AG04450 (cell line): ENCODE results near the gene SH3GL2. TPM values are rescaled to one million over a fixed set of nuclear protein-coding genes. Genes with fewer than 3 reads are reported as not detected.
"Not testable (repeated sequence)": the region's sequence is repeated elsewhere in the genome, so short reads cannot be mapped to it uniquely, and the experiment has no call there.

Experiments used
- CTCF ChIA-PET: fragments of 300-600, 350-600 bp; formaldehyde crosslinking; extraction: SDS; loops from one replicate; lab custom pipeline; 2022; ENCODE audit warnings: antibody characterized with exemption, inconsistent platforms; lab: Charles Lee
- POLR2A ChIA-PET: fragments of 350-600 bp; formaldehyde crosslinking; extraction: SDS; loops from one replicate; lab custom pipeline; 2021; ENCODE audit warnings: antibody characterized with exemption, inconsistent platforms; lab: Yijun Ruan, JAX
- DNase-seq: peaks from one replicate; pipeline ENCODE4 v3.0.0-alpha.2; 2011; ENCODE audit warnings: low read depth, low spot score
- H3K27ac ChIP-seq: one replicate; pipeline ENCODE4 v1.5.1; 2012; ENCODE audit warnings: low read depth, low read length, control low read depth
- H3K27me3 ChIP-seq: one replicate; pipeline ENCODE4 v1.6.0; 2012; ENCODE audit warnings: low read length; ENCODE audit not compliant: control insufficient read depth, insufficient read depth
- H3K4me3 ChIP-seq: 2 replicates; pipeline ENCODE4 v1.5.1; 2011; ENCODE audit warnings: mild to moderate bottlenecking, low read depth, low read length, control low read depth
- H3K9me3 ChIP-seq: 2 replicates; pipeline ENCODE4 v1.5.1; 2012; ENCODE audit warnings: low read length; ENCODE audit not compliant: control insufficient read depth, insufficient read depth
- CTCF ChIP-seq: IDR thresholded peaks from 2 replicates; pipeline ENCODE4 v1.5.1; 2011; ENCODE audit warnings: low read depth, low read length, control low read depth, inconsistent platforms
- polyA plus RNA-seq: library from polyadenylated mRNA; depleted of rRNA; stranded (reverse); fragments of >200 nt; gene quantifications from 2 replicates; pipeline ENCODE4 v1.2.3, GENCODE V29; 2011

SH3GL2 gene
- polyA plus RNA-seq, 1 experiment, result 0.04 TPM

GRCh38 chr9:17752021-17752420 lies 173.2 kb downstream of the SH3GL2 start:
- POLR2A ChIA-PET, result no interaction called here
- CTCF ChIA-PET, result no interaction called here
- no peak for DNase-seq
- Histone ChIP-seq H3K27me3 (no peaks in the 10 kb centered on the region), H3K4me3 (no peak overlapping the region), H3K9me3 (no peaks in the 10 kb centered on the region), H3K27ac (no peak overlapping the region)
- TF ChIP-seq CTCF, result no peak

- ChIA-PET CTCF (no interaction called here), POLR2A (no interaction called here)
- Histone ChIP-seq H3K4me3 (no peak overlapping the region), H3K27me3 (no peaks in the 10 kb centered on the region), H3K27ac (no peak overlapping the region), H3K9me3 (no peaks in the 10 kb centered on the region)
- DNase-seq, result no peak
- TF ChIP-seq CTCF, result no peak
Observed at GRCh38 chr9:17757816-17758215, 178.9 kb downstream of the SH3GL2 start.

- Histone ChIP-seq H3K27me3 (no peaks in the 10 kb centered on the region), H3K27ac (no peak overlapping the region), H3K4me3 (no peak overlapping the region), H3K9me3 (no peaks in the 10 kb centered on the region)
- POLR2A ChIA-PET, result no interaction called here
- CTCF ChIA-PET, result no interaction called here
- no peak for DNase-seq
- TF ChIP-seq CTCF, result no peak
Observed at GRCh38 chr9:17760250-17760649, 181.4 kb downstream of the SH3GL2 start.

- Histone ChIP-seq H3K27ac (no peak overlapping the region), H3K4me3 (no peak overlapping the region), H3K9me3 (no peaks in the 10 kb centered on the region), H3K27me3 (no peaks in the 10 kb centered on the region)
- ChIA-PET CTCF (no interaction called here), POLR2A (no interaction called here)
- no peak for TF ChIP-seq CTCF
- no peak for DNase-seq
Observed at GRCh38 chr9:17761984-17762676, 183.3 kb downstream of the SH3GL2 start.

- CTCF ChIA-PET, result no interaction called here
Observed at GRCh38 chr9:17764306-17764705, 185.4 kb downstream of the SH3GL2 start.

GRCh38 chr9:17765131-17765530 lies 186.3 kb downstream of the SH3GL2 start:
- CTCF ChIA-PET, H3K4me3 ChIP-seq, H3K27ac ChIP-seq, H3K27me3 ChIP-seq, H3K9me3 ChIP-seq, DNase-seq, POLR2A ChIA-PET: not testable (repeated sequence)

More at GRCh38 chr9:17764306-17764705, 185.4 kb downstream of the SH3GL2 start:
- no peak overlapping the region for H3K4me3 ChIP-seq
- H3K27ac ChIP-seq, result no peak overlapping the region
- no peaks in the 10 kb centered on the region for H3K27me3 ChIP-seq
- no peaks in the 10 kb centered on the region for H3K9me3 ChIP-seq
- no peak for TF ChIP-seq CTCF
- no peak for DNase-seq
- POLR2A ChIA-PET, result no interaction called here
